ENCODE data around the gene SCN7A. TPM values are rescaled to one million over a fixed set of nuclear protein-coding genes. Genes with fewer than 3 reads are reported as not detected.

The SCN7A gene
- total and polyA plus RNA-seq, 4 donors: 6.1 to 178 (median 23.6) TPM

DNA sequence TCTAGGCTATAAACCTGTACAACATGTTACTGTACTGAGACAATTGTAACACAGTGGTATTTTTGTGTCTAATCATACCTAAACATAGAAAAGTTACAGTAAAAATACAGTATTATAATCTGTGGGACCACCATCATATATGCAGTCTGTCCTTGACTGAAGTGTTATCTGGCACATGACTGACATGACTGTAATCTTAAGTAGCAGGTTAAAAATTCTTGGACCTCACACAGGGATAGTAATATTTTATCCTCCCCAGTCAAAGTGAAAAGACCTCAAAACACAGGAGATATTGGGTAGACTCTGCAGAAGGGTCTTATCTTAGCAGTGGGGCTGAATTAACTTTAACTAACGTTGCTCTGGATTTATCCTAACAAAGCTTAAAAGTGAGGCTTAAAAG, 113.4 kb downstream of the SCN7A start:
- Histone ChIP-seq H3K4me3 (no peak overlapping the region), H3K36me3 (ENCODE audit: control insufficient read depth in 4 of 4, insufficient read depth in 4 of 4, low read length in 4 of 4) (no peaks in the 10 kb centered on the region), H3K4me1 (ENCODE audit: control insufficient read depth in 5 of 5, insufficient read depth in 5 of 5, low read length in 5 of 5) (peaks cover 0 to 4% (median 0%) of the 10 kb centered on the region in 5 donors), H3K27me3 (ENCODE audit: control insufficient read depth in 3 of 3, insufficient read depth in 3 of 3, low read length in 2 of 3) (no peaks in the 10 kb centered on the region), H3K9ac (ENCODE audit: insufficient read depth in 1 of 2, low read length in 2 of 2) (no peak overlapping the region), H3K27ac (ENCODE audit: low read depth in 1 of 2, low read length in 1 of 2) (no peak overlapping the region), H3K9me3 (ENCODE audit: control insufficient read depth in 4 of 4, insufficient read depth in 3 of 4, low read length in 3 of 4) (no peaks in the 10 kb centered on the region)
- ATAC-seq (ENCODE audit: insufficient read depth, low FRiP score) (no peak), DNase-seq (no peak)
- TF ChIP-seq, protein P1, sequence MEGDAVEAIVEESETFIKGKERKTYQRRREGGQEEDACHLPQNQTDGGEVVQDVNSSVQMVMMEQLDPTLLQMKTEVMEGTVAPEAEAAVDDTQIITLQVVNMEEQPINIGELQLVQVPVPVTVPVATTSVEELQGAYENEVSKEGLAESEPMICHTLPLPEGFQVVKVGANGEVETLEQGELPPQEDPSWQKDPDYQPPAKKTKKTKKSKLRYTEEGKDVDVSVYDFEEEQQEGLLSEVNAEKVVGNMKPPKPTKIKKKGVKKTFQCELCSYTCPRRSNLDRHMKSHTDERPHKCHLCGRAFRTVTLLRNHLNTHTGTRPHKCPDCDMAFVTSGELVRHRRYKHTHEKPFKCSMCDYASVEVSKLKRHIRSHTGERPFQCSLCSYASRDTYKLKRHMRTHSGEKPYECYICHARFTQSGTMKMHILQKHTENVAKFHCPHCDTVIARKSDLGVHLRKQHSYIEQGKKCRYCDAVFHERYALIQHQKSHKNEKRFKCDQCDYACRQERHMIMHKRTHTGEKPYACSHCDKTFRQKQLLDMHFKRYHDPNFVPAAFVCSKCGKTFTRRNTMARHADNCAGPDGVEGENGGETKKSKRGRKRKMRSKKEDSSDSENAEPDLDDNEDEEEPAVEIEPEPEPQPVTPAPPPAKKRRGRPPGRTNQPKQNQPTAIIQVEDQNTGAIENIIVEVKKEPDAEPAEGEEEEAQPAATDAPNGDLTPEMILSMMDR (IDR thresholded peaks at IDR 0.05; ENCODE audit: control extremely low read depth, extremely low read depth): no peak
- WGBS, 2 donors: 60 to 68% methylated on average over 1 of the region's 1 CpG

- DNase-seq: no peak
- H3K9ac ChIP-seq (ENCODE audit: insufficient read depth in 1 of 2, low read length in 2 of 2): no peak overlapping the region
- H3K36me3 ChIP-seq (ENCODE audit: control insufficient read depth in 4 of 4, insufficient read depth in 4 of 4, low read length in 4 of 4): no peaks in the 10 kb centered on the region
- peaks cover 0 to 14% (median 0%) of the 10 kb centered on the region in 5 donors for H3K4me1 ChIP-seq (ENCODE audit: control insufficient read depth in 5 of 5, insufficient read depth in 5 of 5, low read length in 5 of 5)
- WGBS, 2 donors: 46 to 66% methylated on average over 2 of the region's 2 CpGs
- H3K27me3 ChIP-seq (ENCODE audit: control insufficient read depth in 3 of 3, insufficient read depth in 3 of 3, low read length in 2 of 3): no peaks in the 10 kb centered on the region
- no peaks in the 10 kb centered on the region for H3K9me3 ChIP-seq (ENCODE audit: control insufficient read depth in 4 of 4, insufficient read depth in 3 of 4, low read length in 3 of 4)
- no peak overlapping the region for H3K27ac ChIP-seq (ENCODE audit: low read depth in 1 of 2, low read length in 1 of 2)
- no peak for ATAC-seq (ENCODE audit: insufficient read depth, low FRiP score)
- H3K4me3 ChIP-seq: no peak overlapping the region
- TF ChIP-seq, protein P1 (IDR thresholded peaks at IDR 0.05; ENCODE audit: control extremely low read depth, extremely low read depth): no peak
Measured at GRCh38 chr2:166376873-166377272, 117.2 kb downstream of the SCN7A start.

GRCh38 chr2:166376488-166376828, 117.6 kb downstream of the SCN7A start:
- Histone ChIP-seq H3K9ac (ENCODE audit: insufficient read depth in 1 of 2, low read length in 2 of 2) (peak overlapping the region; percentile 40 to 50), H3K27ac (ENCODE audit: low read depth in 1 of 2, low read length in 1 of 2) (peak overlapping the region in 1 of 2 donors; percentile 40)
- TF ChIP-seq, protein P1 (IDR thresholded peaks at IDR 0.05; ENCODE audit: control extremely low read depth, extremely low read depth): no peak

More at GRCh38 chr2:166376488-166376828, 117.6 kb downstream of the SCN7A start:
- WGBS, 2 donors: 7% methylated on average over 11 of the region's 11 CpGs
- Histone ChIP-seq H3K27me3 (ENCODE audit: control insufficient read depth in 3 of 3, insufficient read depth in 3 of 3, low read length in 2 of 3) (no peaks in the 10 kb centered on the region), H3K4me3 (peak overlapping the region; percentile 33), H3K4me1 (ENCODE audit: control insufficient read depth in 5 of 5, insufficient read depth in 5 of 5, low read length in 5 of 5) (peaks cover 0 to 14% (median 0%) of the 10 kb centered on the region in 5 donors), H3K36me3 (ENCODE audit: control insufficient read depth in 4 of 4, insufficient read depth in 4 of 4, low read length in 4 of 4) (no peaks in the 10 kb centered on the region), H3K9me3 (ENCODE audit: control insufficient read depth in 4 of 4, insufficient read depth in 3 of 4, low read length in 3 of 4) (no peaks in the 10 kb centered on the region)
- DNase-seq (peak in 1 of 3 donors; percentile 10), ATAC-seq (ENCODE audit: insufficient read depth, low FRiP score) (no peak)

All from lung (tissue), 12 donors.